ENCODE data around the gene DNAJA3. TPM values are rescaled to one million over a fixed set of nuclear protein-coding genes. Genes with fewer than 3 reads are reported as not detected.

Gene DNAJA3
- polyA plus RNA-seq, 1 experiment = 32.1 TPM

DNA sequence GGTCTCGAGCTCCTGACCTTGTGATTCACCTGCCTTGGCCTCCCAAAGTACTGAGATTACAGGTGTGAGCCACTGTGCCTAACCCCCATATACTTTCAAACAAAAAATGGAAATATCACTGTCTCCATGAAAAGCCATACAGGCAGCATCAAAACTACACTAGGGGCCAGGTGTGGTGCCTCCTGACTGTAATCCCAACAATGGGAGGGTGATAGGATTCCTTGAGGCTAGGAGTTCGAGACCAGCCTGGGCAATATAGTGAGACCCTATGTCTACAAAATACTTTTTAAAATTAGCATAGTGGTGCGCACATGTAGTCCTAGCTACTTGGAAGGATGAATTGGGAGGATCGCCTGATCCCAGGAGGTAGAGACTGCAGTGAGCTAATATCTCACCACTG is 66.2 kb downstream of the DNAJA3 start:
- ChIA-PET POLR2A (interaction anchor here (1.8 kb wide), 1 partner anchor 9 kb away, joined by 5 read pairs; no protein-coding TSS in a partner anchor), CTCF (no interaction called here)
- TF ChIP-seq, protein P1, sequence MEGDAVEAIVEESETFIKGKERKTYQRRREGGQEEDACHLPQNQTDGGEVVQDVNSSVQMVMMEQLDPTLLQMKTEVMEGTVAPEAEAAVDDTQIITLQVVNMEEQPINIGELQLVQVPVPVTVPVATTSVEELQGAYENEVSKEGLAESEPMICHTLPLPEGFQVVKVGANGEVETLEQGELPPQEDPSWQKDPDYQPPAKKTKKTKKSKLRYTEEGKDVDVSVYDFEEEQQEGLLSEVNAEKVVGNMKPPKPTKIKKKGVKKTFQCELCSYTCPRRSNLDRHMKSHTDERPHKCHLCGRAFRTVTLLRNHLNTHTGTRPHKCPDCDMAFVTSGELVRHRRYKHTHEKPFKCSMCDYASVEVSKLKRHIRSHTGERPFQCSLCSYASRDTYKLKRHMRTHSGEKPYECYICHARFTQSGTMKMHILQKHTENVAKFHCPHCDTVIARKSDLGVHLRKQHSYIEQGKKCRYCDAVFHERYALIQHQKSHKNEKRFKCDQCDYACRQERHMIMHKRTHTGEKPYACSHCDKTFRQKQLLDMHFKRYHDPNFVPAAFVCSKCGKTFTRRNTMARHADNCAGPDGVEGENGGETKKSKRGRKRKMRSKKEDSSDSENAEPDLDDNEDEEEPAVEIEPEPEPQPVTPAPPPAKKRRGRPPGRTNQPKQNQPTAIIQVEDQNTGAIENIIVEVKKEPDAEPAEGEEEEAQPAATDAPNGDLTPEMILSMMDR (IDR thresholded peaks at IDR 0.05; ENCODE audit: low read depth, low read length) = no peak
- DNase-seq (ENCODE audit: low read depth, low spot score) = no peak
- Histone ChIP-seq H3K27ac (ENCODE audit: low read depth, low read length) (no peak overlapping the region), H3K27me3 (ENCODE audit: control insufficient read depth, insufficient read depth, low read length) (no peaks in the 10 kb centered on the region), H3K9me3 (ENCODE audit: control insufficient read depth, insufficient read depth, low read length) (no peaks in the 10 kb centered on the region), H3K4me3 (ENCODE audit: low read depth, low read length) (no peak overlapping the region)

DNA sequence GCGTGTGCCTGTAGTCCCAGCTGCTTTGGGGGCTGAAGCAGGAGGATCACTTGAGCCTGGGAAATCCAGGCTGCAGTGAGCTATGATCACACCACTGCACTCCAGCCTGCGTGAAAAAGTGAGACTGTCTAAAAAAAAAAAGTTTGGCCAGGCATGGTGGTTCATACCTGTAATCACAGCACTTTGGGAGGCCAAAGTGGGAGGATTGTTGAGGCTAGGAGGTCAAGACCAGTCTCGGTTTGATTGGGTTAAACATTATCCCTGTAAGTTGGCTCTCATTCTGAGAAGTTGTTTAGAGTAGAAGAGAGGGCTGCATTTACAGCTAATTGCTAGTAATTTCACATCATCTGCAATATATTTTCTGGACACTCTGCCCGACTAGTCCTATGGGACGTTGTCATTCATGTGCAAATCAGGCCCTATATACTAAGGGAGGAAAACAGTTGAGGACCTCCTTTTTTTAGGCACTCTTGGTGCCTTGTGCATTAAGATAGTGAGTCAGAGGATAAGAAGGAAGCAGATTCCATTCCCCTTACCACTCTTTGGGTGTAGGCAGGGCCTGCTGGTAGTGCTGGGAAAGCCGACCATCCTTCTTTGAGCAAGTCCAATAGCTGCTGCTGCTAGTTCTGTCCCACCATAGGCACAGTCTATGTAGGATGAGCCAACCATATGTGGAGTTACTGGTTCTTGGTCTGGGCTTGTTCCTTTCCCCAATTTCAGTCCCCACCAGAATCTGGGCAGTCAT is 69.2 kb downstream of the DNAJA3 start:
- DNase-seq (ENCODE audit: low read depth, low spot score) = no peak
- Histone ChIP-seq H3K9me3 (ENCODE audit: control insufficient read depth, insufficient read depth, low read length) (no peaks in the 10 kb centered on the region), H3K4me3 (ENCODE audit: low read depth, low read length) (no peak overlapping the region), H3K27me3 (ENCODE audit: control insufficient read depth, insufficient read depth, low read length) (no peaks in the 10 kb centered on the region), H3K27ac (ENCODE audit: low read depth, low read length) (peak overlapping the region; percentile 74)
- POLR2A ChIA-PET = no interaction called here
- TF ChIP-seq, protein P1 (IDR thresholded peaks at IDR 0.05; ENCODE audit: low read depth, low read length) = no peak
- CTCF ChIA-PET = interaction anchor here (1.4 to 1.9 kb wide), 2 partner anchors 12 to 129 kb away, joined by 3 to 4 read pairs; partner anchors contain the start of gene MGRN1

DNA sequence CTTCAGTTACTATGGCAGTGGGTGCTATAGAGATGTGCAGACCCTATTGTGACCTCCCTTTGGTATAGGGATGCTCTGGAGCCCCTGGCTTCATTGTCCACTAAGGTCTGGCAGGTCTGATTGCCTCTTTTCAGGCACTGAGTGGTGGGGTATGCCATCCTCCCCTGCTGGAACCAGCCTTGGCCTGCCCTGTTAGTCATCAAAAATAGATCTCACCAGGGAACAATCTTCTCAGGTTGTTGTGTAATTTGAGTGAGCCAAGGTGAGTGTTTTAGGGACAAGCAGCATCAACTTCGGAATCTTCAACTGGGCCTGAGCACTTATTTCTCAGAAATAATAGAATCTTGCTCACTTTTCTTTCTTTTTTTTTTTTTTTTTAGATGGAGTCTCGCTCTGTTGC is 70.1 kb downstream of the DNAJA3 start:
- TF ChIP-seq, protein P1 (IDR thresholded peaks at IDR 0.05; ENCODE audit: low read depth, low read length) = no peak
- CTCF ChIA-PET = interaction anchor here (1.9 kb wide), 1 partner anchor 11 kb away, joined by 4 read pairs; no protein-coding TSS in a partner anchor
- POLR2A ChIA-PET = no interaction called here
- Histone ChIP-seq H3K27ac (ENCODE audit: low read depth, low read length) (peak overlapping the region; percentile 74), H3K4me3 (ENCODE audit: low read depth, low read length) (no peak overlapping the region), H3K27me3 (ENCODE audit: control insufficient read depth, insufficient read depth, low read length) (no peaks in the 10 kb centered on the region), H3K9me3 (ENCODE audit: control insufficient read depth, insufficient read depth, low read length) (no peaks in the 10 kb centered on the region)
- DNase-seq (ENCODE audit: low read depth, low spot score) = no peak

DNA sequence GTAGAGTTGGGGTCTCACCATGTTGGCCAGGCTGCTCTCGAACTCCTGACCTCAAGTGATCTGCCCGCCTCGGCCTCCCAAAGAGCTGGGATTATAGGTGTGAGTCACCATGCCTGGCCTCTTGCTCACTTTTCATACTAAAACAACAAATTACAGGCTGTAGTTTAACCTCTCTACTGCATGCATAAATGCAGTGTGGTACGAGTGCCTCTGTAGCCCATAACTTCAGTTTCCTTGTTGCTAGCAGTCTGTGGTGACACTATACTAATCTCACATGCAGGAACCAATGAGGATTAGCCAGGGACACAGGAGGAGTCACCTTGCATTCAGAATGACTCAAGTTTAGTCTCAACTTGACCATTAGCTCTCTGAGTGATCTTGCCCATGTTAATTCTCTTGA is 70.6 kb downstream of the DNAJA3 start:
- H3K4me3 ChIP-seq (ENCODE audit: low read depth, low read length) = no peak overlapping the region
- H3K27me3 ChIP-seq (ENCODE audit: control insufficient read depth, insufficient read depth, low read length) = no peaks in the 10 kb centered on the region
- POLR2A ChIA-PET = interaction anchor here (0.6 kb wide), 1 partner anchor 72 kb away, joined by 3 read pairs; no protein-coding TSS in a partner anchor
- no peaks in the 10 kb centered on the region for H3K9me3 ChIP-seq (ENCODE audit: control insufficient read depth, insufficient read depth, low read length)
- TF ChIP-seq, protein P1 (IDR thresholded peaks at IDR 0.05; ENCODE audit: low read depth, low read length) = no peak
- peak overlapping the region; percentile 74 for H3K27ac ChIP-seq (ENCODE audit: low read depth, low read length)
- no peak for DNase-seq (ENCODE audit: low read depth, low spot score)
- CTCF ChIA-PET = interaction anchor here (1.9 kb wide), 1 partner anchor 10 kb away, joined by 4 read pairs; no protein-coding TSS in a partner anchor

DNA sequence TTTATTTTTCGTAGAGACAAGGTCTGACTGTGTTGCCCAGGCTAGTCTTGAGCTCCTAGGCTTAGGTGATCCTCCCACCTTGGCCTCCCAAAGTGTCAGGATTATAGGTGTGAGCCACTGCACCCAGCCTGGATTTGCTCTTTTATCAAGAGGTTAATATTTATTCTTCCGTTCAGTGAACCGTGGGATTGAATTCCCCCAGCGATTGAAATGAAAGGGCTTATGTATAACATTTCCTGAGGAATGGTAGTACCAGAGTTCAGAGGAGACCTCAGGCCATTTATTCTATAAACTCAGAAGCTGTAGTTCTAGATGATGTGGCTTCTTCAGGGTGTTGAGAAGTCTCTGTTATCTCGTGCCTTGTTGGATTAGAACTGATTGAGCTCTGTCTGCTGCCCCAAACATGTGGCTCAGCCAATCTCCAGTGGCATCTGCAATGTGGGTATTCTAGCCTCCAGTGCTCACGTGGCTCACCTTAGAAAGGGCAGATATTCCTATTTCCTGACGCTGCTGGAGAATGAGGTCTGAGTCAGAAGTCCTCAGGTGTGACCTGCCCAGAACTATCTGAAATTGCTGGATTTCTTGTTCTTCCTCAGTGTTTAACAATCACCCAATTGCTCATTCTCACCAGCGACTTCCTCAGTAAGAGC is 73.0 kb downstream of the DNAJA3 start:
- no peak overlapping the region for H3K27ac ChIP-seq (ENCODE audit: low read depth, low read length)
- H3K27me3 ChIP-seq (ENCODE audit: control insufficient read depth, insufficient read depth, low read length) = no peaks in the 10 kb centered on the region
- TF ChIP-seq, protein P1 (IDR thresholded peaks at IDR 0.05; ENCODE audit: low read depth, low read length) = no peak
- H3K4me3 ChIP-seq (ENCODE audit: low read depth, low read length) = no peak overlapping the region
- H3K9me3 ChIP-seq (ENCODE audit: control insufficient read depth, insufficient read depth, low read length) = no peaks in the 10 kb centered on the region
- POLR2A ChIA-PET = no interaction called here
- CTCF ChIA-PET = interaction anchor here (0.9 to 1.5 kb wide), 3 partner anchors 9 to 50 kb away, joined by 3 read pairs; no protein-coding TSS in a partner anchor
- no peak for DNase-seq (ENCODE audit: low read depth, low spot score)
